Measurements from ENCODE around the gene TET2.

The TET2 gene

GRCh38 chr4:105182211-105182610, 35.5 kb downstream of the TET2 start:
- no peak for DNase-seq (ENCODE audit: low read depth)

GRCh38 chr4:105184316-105184980, 37.8 kb downstream of the TET2 start:
- no peak for DNase-seq (ENCODE audit: low read depth)

GRCh38 chr4:105186701-105187161, 40.1 kb downstream of the TET2 start:
- DNase-seq (ENCODE audit: low read depth) = no peak

- no peak for DNase-seq (ENCODE audit: low read depth)
Observed at GRCh38 chr4:105189855-105190650, 43.4 kb downstream of the TET2 start.

GRCh38 chr4:105191621-105192210, 45.0 kb downstream of the TET2 start:
- no peak for DNase-seq (ENCODE audit: low read depth)

GRCh38 chr4:105192474-105192873, 45.8 kb downstream of the TET2 start:
- no peak for DNase-seq (ENCODE audit: low read depth)

- no peak for DNase-seq (ENCODE audit: low read depth)
Observed at GRCh38 chr4:105192910-105193309, 46.2 kb downstream of the TET2 start.

- no peak for DNase-seq (ENCODE audit: low read depth)
Observed at GRCh38 chr4:105193536-105193935, 46.9 kb downstream of the TET2 start.

- DNase-seq (ENCODE audit: low read depth) = no peak
Observed at GRCh38 chr4:105194328-105195231, 47.9 kb downstream of the TET2 start.

GRCh38 chr4:105196523-105197145, 50.0 kb downstream of the TET2 start:
- no peak for DNase-seq (ENCODE audit: low read depth)

- DNase-seq (ENCODE audit: low read depth) = no peak
Observed at GRCh38 chr4:105197777-105198176, 51.1 kb downstream of the TET2 start.

- DNase-seq (ENCODE audit: low read depth) = no peak
Observed at GRCh38 chr4:105198541-105198940, 51.9 kb downstream of the TET2 start.

- no peak for DNase-seq (ENCODE audit: low read depth)
Observed at GRCh38 chr4:105206214-105206613, 59.5 kb downstream of the TET2 start.

GRCh38 chr4:105207386-105207785, 60.7 kb downstream of the TET2 start:
- no peak for DNase-seq (ENCODE audit: low read depth)

GRCh38 chr4:105208561-105208960, 61.9 kb downstream of the TET2 start:
- no peak for DNase-seq (ENCODE audit: low read depth)

GRCh38 chr4:105210916-105211315, 64.2 kb downstream of the TET2 start:
- DNase-seq (ENCODE audit: low read depth) = no peak

GRCh38 chr4:105215609-105216313, 69.1 kb downstream of the TET2 start:
- DNase-seq (ENCODE audit: low read depth) = no peak

GRCh38 chr4:105225500-105225899, 78.8 kb downstream of the TET2 start:
- DNase-seq (ENCODE audit: low read depth) = no peak

GRCh38 chr4:105227054-105227453, 80.4 kb downstream of the TET2 start:
- DNase-seq (ENCODE audit: low read depth) = no peak

- DNase-seq (ENCODE audit: low read depth) = no peak
Observed at GRCh38 chr4:105230287-105230686, 83.6 kb downstream of the TET2 start.

GRCh38 chr4:105232374-105232773, 85.7 kb downstream of the TET2 start:
- DNase-seq (ENCODE audit: low read depth) = no peak
